ENCODE measurements around the gene OGG1.

OGG1 gene

DNA sequence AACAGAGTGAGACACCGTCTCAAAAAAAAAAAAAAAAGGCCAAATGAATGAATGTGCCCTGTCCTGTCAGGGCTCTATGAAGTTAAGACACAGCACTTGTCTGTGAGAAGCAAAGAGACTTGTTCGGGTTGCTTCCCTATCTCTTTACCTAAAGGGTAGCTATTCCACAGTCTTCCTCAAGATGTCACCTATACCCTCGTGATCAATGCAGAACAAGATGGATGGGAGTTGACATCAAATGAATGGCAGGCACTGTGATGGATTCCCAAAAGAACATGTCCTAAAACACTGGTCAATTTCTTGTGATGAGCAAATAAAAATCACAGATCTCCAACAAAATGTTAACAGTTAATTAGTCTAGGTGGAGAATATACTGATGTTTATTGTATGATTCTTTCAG lies 33.0 kb downstream of the OGG1 start:
- Histone ChIP-seq H3K36me3 (no peaks in the 10 kb centered on the region), H3K9me3 (no peaks in the 10 kb centered on the region), H3K27me3 (no peaks in the 10 kb centered on the region), H3K4me3 (ENCODE audit: low read depth, low read length) (no peak overlapping the region), H3K4me1 (peaks cover 3% of the 10 kb centered on the region; the same call in 1 of the 2 replicates)
- TF ChIP-seq, protein P1, sequence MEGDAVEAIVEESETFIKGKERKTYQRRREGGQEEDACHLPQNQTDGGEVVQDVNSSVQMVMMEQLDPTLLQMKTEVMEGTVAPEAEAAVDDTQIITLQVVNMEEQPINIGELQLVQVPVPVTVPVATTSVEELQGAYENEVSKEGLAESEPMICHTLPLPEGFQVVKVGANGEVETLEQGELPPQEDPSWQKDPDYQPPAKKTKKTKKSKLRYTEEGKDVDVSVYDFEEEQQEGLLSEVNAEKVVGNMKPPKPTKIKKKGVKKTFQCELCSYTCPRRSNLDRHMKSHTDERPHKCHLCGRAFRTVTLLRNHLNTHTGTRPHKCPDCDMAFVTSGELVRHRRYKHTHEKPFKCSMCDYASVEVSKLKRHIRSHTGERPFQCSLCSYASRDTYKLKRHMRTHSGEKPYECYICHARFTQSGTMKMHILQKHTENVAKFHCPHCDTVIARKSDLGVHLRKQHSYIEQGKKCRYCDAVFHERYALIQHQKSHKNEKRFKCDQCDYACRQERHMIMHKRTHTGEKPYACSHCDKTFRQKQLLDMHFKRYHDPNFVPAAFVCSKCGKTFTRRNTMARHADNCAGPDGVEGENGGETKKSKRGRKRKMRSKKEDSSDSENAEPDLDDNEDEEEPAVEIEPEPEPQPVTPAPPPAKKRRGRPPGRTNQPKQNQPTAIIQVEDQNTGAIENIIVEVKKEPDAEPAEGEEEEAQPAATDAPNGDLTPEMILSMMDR (IDR thresholded peaks at IDR 0.05; ENCODE audit: low read depth, low read length), result peak; percentile 35
- DNase-seq, result no peak

DNA sequence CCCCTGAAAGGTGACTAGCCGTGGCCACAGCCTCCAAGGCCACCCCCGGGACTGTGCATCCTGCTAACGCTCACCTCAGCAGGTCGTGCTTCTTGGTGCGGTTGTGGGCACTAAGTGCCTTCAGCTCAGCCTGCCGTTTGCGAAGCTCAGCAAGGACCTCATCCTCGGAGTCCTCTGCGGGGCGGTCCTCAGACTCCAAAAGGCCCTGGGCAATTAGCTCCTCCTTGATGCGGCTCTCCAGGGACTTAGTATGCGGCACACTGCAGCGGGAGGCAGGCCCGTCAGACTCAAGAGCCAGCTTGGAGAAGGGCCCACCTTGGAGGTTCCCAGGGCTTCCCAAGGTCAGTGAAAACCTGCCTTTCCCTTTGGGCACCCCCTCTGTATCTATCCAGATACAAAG lies 34.2 kb downstream of the OGG1 start:
- H3K9me3 ChIP-seq, result no peaks in the 10 kb centered on the region
- TF ChIP-seq, protein P1 (IDR thresholded peaks at IDR 0.05; ENCODE audit: low read depth, low read length), result no peak
- no peaks in the 10 kb centered on the region for H3K27me3 ChIP-seq
- H3K4me1 ChIP-seq, result peaks cover 3% of the 10 kb centered on the region; the same call in 1 of the 2 replicates
- no peak overlapping the region for H3K4me3 ChIP-seq (ENCODE audit: low read depth, low read length)
- DNase-seq, result no peak
- H3K36me3 ChIP-seq, result no peaks in the 10 kb centered on the region

DNA sequence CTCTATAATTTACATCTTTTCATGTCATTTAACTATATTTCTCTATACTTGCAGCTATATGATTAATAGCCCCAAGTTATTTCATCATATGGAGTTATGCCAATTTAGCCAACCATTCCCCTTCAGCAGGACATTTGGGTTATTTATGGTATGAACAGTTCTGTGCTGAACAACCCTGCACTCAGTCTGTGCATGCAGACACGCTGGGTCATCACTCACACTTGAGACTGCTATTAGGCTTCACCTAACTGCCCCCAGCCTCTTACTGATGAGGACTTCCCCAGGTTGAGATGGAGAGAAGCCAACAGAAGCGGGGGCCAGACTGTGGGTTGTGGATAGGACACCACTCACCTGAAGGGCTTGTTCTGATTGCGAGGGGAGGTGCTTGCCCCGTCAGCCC lies 35.2 kb downstream of the OGG1 start:
- TF ChIP-seq, protein P1 (IDR thresholded peaks at IDR 0.05; ENCODE audit: low read depth, low read length), result no peak

DNA sequence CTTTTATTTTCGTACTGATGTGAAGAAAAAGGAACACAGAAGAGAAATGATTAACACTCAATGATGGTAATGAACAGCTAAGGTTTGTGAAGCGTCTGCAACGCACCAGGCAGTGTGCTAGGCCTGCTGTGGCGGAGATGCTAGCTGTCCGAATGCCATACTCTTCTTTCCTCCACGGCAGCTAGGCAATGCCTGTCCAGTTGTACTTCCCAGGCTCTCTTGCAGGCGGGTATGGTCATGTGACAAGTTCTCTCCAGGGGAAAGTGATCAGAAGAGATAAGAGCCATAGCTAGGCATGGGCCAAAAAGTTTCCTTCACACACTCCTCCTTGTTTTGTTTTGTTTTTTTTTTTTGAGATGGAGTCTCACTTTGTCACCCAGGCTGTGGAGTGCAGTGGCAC lies 35.9 kb downstream of the OGG1 start:
- TF ChIP-seq, protein P1 (IDR thresholded peaks at IDR 0.05; ENCODE audit: low read depth, low read length), result no peak

More for the DNA sequence above, 35.2 kb downstream of the OGG1 start:
- H3K9me3 ChIP-seq, result no peaks in the 10 kb centered on the region
- H3K4me1 ChIP-seq, result peaks cover 3% of the 10 kb centered on the region; the same call in 1 of the 2 replicates
- DNase-seq, result no peak
- no peaks in the 10 kb centered on the region for H3K27me3 ChIP-seq
- H3K36me3 ChIP-seq, result no peaks in the 10 kb centered on the region
- no peak overlapping the region for H3K4me3 ChIP-seq (ENCODE audit: low read depth, low read length)

DNA sequence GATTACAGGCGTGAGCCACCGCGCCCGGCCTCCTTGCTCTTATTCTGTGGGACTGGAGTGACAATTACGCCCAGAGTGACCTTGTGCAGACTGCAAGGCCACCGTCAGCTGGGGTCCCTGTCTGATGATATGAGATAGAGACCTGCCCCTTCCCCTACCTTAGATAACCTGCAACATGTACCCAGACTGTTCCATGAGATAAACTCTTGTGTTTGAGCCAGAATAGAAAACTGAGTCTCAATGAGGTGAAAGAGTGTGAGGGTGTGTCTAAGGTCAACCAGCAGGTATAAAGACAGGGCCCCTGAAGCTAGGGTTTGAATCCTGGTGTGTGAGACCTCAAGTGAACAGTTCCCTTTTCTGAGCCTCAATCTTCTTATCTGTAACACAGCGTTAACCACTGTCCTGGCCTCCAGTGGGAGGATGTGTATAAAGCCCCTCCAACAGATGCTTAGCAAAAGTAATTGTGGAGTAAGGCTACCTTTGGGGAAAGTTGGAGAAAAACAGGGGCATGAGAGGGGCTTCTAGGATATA lies 36.5 kb downstream of the OGG1 start:
- Histone ChIP-seq H3K4me3 (ENCODE audit: low read depth, low read length) (no peak overlapping the region), H3K9me3 (no peaks in the 10 kb centered on the region), H3K4me1 (peaks cover 3% of the 10 kb centered on the region; the same call in 1 of the 2 replicates), H3K27me3 (no peaks in the 10 kb centered on the region), H3K36me3 (no peaks in the 10 kb centered on the region)
- TF ChIP-seq, protein P1 (IDR thresholded peaks at IDR 0.05; ENCODE audit: low read depth, low read length), result no peak
- DNase-seq, result no peak

More for the DNA sequence above, 35.9 kb downstream of the OGG1 start:
- Histone ChIP-seq H3K27me3 (no peaks in the 10 kb centered on the region), H3K36me3 (no peaks in the 10 kb centered on the region), H3K9me3 (no peaks in the 10 kb centered on the region), H3K4me3 (ENCODE audit: low read depth, low read length) (no peak overlapping the region), H3K4me1 (peaks cover 3% of the 10 kb centered on the region; the same call in 1 of the 2 replicates)
- DNase-seq, result peak; percentile 44

DNA sequence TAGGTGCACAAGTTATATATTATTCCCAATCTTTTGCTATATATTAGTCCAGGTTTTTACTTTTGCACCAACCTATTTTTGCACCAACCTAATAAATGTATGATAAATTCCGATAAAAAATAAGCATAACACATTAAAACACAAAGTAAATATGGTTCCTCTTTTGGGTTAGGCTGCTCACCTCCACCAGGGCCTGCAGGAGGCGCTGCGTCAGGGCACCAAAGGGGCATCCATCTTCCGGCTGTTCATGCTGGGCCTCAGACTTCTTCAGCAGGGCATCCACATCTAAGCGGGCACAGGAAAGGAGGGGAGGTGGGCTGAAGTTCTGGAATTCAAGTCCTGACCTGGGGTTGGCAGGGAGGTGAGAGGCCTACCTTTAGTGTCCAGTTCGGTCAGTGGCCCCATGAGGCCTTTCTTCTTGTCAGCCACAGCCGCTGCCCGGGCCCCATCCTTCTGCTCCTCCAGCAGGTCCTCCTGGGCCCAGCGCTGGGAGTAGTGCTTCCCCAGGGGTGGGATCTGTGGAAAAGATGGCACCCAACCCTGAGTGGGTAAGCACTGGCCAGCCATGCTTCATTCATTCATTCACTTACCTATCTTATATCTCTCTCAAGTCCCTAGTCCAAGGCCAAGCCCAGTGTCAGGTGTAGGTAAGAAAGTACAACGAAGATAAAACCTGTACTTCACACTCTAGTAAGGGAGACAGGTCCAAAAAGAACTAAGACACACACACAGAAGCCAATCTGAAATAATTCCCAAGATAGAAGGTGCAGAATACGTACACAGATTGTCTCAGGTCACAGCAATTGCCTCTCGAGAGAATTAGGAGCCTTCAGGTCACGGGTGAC lies 37.3 kb downstream of the OGG1 start:
- no peaks in the 10 kb centered on the region for H3K36me3 ChIP-seq

More for the DNA sequence above, 37.3 kb downstream of the OGG1 start:
- Histone ChIP-seq H3K4me3 (ENCODE audit: low read depth, low read length) (no peak overlapping the region), H3K9me3 (no peaks in the 10 kb centered on the region), H3K4me1 (peaks cover 3% of the 10 kb centered on the region; the same call in 1 of the 2 replicates), H3K27me3 (no peaks in the 10 kb centered on the region)
- DNase-seq, result no peak
- TF ChIP-seq, protein P1 (IDR thresholded peaks at IDR 0.05; ENCODE audit: low read depth, low read length), result peak; percentile 33; the same call in 1 of the 2 replicates

Measured in BE2C (cell line).